Measurements from ENCODE around the gene CD276.

GRCh38 chr15:73679180-73679579 lies 5.0 kb upstream of the CD276 start:
- TF ChIP-seq CTCF (IDR thresholded peaks at IDR 0.05; ENCODE audit: poor library complexity) (no peak), EZH2phosphoT487 (IDR thresholded peaks at IDR 0.05; ENCODE audit: low read depth, severe bottlenecking, unreplicated experiment) (no peak)
